Mesenchymal stem cell (in vitro differentiated cells and primary cell): ENCODE data around the gene NMRAL1.

ENCODE experiments used
- DNase-seq: peaks from one replicate; pipeline ENCODE4 v3.0.0-alpha.2; 2013
- H2AFZ ChIP-seq: one replicate; pipeline ENCODE4 v1.6.1; 2013; ENCODE audit warnings: low read depth, mild to moderate bottlenecking, control low read depth, inconsistent platforms, low read length, moderate library complexity
- H2AK5ac ChIP-seq: 2 replicates; pipeline ENCODE4 v1.6.1; 2013; ENCODE audit warnings: low read length, moderate library complexity, mild to moderate bottlenecking, inconsistent platforms; ENCODE audit not compliant: severe bottlenecking
- H2BK120ac ChIP-seq: one replicate; pipeline ENCODE4 v1.6.1; 2013; ENCODE audit warnings: low read depth, mild to moderate bottlenecking, inconsistent platforms, low read length, moderate library complexity
- H2BK12ac ChIP-seq, 2 experiments: one replicate each; pipeline ENCODE4 v1.6.1; 2013; ENCODE audit warnings: inconsistent platforms in 2 of 2, low read length in 2 of 2, mild to moderate bottlenecking in 2 of 2, moderate library complexity in 2 of 2, control low read depth in 1 of 2
- H2BK15ac ChIP-seq: one replicate; pipeline ENCODE4 v1.6.1; 2013; ENCODE audit warnings: mild to moderate bottlenecking, low read depth, inconsistent platforms; ENCODE audit not compliant: poor library complexity, severe bottlenecking
- H2BK5ac ChIP-seq: 2 replicates; pipeline ENCODE4 v1.6.1; 2013; ENCODE audit warnings: low read depth, mild to moderate bottlenecking, low read length, control low read depth, inconsistent platforms; ENCODE audit not compliant: poor library complexity, severe bottlenecking
- H3K14ac ChIP-seq, 2 experiments: one replicate each; pipeline ENCODE4 v1.6.1; 2013; ENCODE audit warnings: inconsistent platforms in 2 of 2, low read length in 2 of 2, control low read depth in 1 of 2, mild to moderate bottlenecking in 1 of 2, moderate library complexity in 1 of 2
- H3K18ac ChIP-seq, 2 experiments: one replicate each; pipeline ENCODE4 v1.6.1; 2013; ENCODE audit warnings: inconsistent platforms in 2 of 2, low read length in 2 of 2, control low read depth in 1 of 2, low read depth in 1 of 2, mild to moderate bottlenecking in 1 of 2
- H3K23ac ChIP-seq, 2 experiments: one replicate each; pipeline ENCODE4 v1.6.1; 2013; ENCODE audit warnings: inconsistent platforms in 2 of 2, low read length in 2 of 2, mild to moderate bottlenecking in 2 of 2, moderate library complexity in 2 of 2, control low read depth in 1 of 2
- H3K27ac ChIP-seq: 2 replicates; pipeline ENCODE4 v1.5.1; 2013; ENCODE audit warnings: mild to moderate bottlenecking, moderate library complexity, low read length, control low read depth, inconsistent platforms; ENCODE audit not compliant: poor library complexity, severe bottlenecking
- H3K27me3 ChIP-seq, 2 experiments: 2 replicates each; pipeline versions ENCODE4 v1.6.1 to v1.7.0; 2013; ENCODE audit warnings: low read length in 2 of 2, mild to moderate bottlenecking in 2 of 2, moderate library complexity in 2 of 2, control low read depth in 1 of 2, inconsistent platforms in 1 of 2; ENCODE audit not compliant: control insufficient read depth in 1 of 2, insufficient read depth in 1 of 2
- H3K36me3 ChIP-seq, 2 experiments: 2 replicates each; pipeline versions ENCODE4 v1.6.1 to v1.7.0; 2013; ENCODE audit warnings: low read length in 2 of 2, control low read depth in 1 of 2, inconsistent platforms in 1 of 2, low read depth in 1 of 2, mild to moderate bottlenecking in 1 of 2; ENCODE audit not compliant: insufficient read depth in 2 of 2, control insufficient read depth in 1 of 2
- H3K4ac ChIP-seq, 2 experiments: one replicate each; pipeline ENCODE4 v1.6.1; 2013; ENCODE audit warnings: inconsistent platforms in 2 of 2, low read length in 2 of 2, mild to moderate bottlenecking in 2 of 2, moderate library complexity in 2 of 2, control low read depth in 1 of 2, low read depth in 1 of 2
- H3K4me1 ChIP-seq: 2 replicates; pipeline ENCODE4 v1.6.1; 2013; ENCODE audit warnings: low read depth, low read length, control low read depth; ENCODE audit not compliant: control insufficient read depth, insufficient read depth
- H3K4me2 ChIP-seq: 2 replicates; pipeline ENCODE4 v1.6.1; 2013; ENCODE audit warnings: low read length, mild to moderate bottlenecking, inconsistent platforms; ENCODE audit not compliant: poor library complexity, severe bottlenecking
- H3K4me3 ChIP-seq, 2 experiments: 2 replicates each; pipeline versions ENCODE4 v1.5.1 to v1.7.0; 2013; ENCODE audit warnings: low read length in 2 of 2, mild to moderate bottlenecking in 2 of 2, control low read depth in 1 of 2, low read depth in 1 of 2; ENCODE audit not compliant: insufficient read depth in 1 of 2
- H3K79me1 ChIP-seq: replicated peaks from 2 replicates; pipeline ENCODE4 v1.6.1; 2013; ENCODE audit warnings: mild to moderate bottlenecking, control low read depth, low read length, inconsistent platforms; ENCODE audit not compliant: poor library complexity, severe bottlenecking
- H3K9ac ChIP-seq: 2 replicates; pipeline ENCODE4 v1.7.0; 2013; ENCODE audit warnings: mild to moderate bottlenecking, low read length, moderate library complexity
- H3K9me3 ChIP-seq: 2 replicates; pipeline ENCODE4 v1.7.0; 2013; ENCODE audit warnings: mild to moderate bottlenecking, low read length; ENCODE audit not compliant: control insufficient read depth
- H4K8ac ChIP-seq: one replicate; pipeline ENCODE4 v1.6.1; 2013; ENCODE audit warnings: inconsistent platforms, mild to moderate bottlenecking, low read length, moderate library complexity
- H4K91ac ChIP-seq: one replicate; pipeline ENCODE4 v1.6.1; 2013; ENCODE audit warnings: mild to moderate bottlenecking, low read length, inconsistent platforms
- WGBS: methylation state at CpG from one replicate; pipeline ENCODE4 v1.1.7; 2013; ENCODE audit warnings: mixed read lengths; 5-methylcytosine and 5-hydroxymethylcytosine counted together

Gene NMRAL1

GRCh38 chr16:4450430-4450829 lies 24.0 kb downstream of the NMRAL1 start:
- DNase-seq = no peak
- Histone ChIP-seq H3K9me3 (no peaks in the 10 kb centered on the region), H3K27me3 (no peaks in the 10 kb centered on the region), H4K91ac (no peak overlapping the region), H3K4me1 (no peaks in the 10 kb centered on the region), H3K23ac (no peak overlapping the region), H3K27ac (no peak overlapping the region), H2BK120ac (no peak overlapping the region), H3K4me3 (no peak overlapping the region), H4K8ac (no peak overlapping the region), H2AFZ (no peak overlapping the region), H3K4ac (no peak overlapping the region), H2BK5ac (no peak overlapping the region), H3K79me1 (peaks cover 32% of the 10 kb centered on the region), H3K18ac (no peak overlapping the region), H3K4me2 (no peak overlapping the region), H2BK12ac (no peak overlapping the region), H3K9ac (no peak overlapping the region), H2AK5ac (no peak overlapping the region), H3K36me3 (peaks cover 85 to 86% of the 10 kb centered on the region in 2 experiments), H2BK15ac (no peak overlapping the region), H3K14ac (no peak overlapping the region)
- 98% methylated on average over 14 of the region's 14 CpGs for WGBS

- Histone ChIP-seq H3K79me1 (peaks cover 22% of the 10 kb centered on the region), H3K14ac (no peak overlapping the region), H3K4me1 (no peaks in the 10 kb centered on the region), H4K91ac (no peak overlapping the region), H3K23ac (no peak overlapping the region), H2BK12ac (no peak overlapping the region), H3K9ac (no peak overlapping the region), H3K4me3 (no peak overlapping the region), H3K27ac (no peak overlapping the region), H3K36me3 (peaks cover 79 to 88% of the 10 kb centered on the region in 2 experiments), H2BK15ac (no peak overlapping the region), H3K27me3 (no peaks in the 10 kb centered on the region), H3K18ac (no peak overlapping the region), H2BK5ac (no peak overlapping the region), H2BK120ac (no peak overlapping the region), H4K8ac (no peak overlapping the region), H2AFZ (no peak overlapping the region), H3K9me3 (no peaks in the 10 kb centered on the region), H3K4me2 (no peak overlapping the region), H3K4ac (no peak overlapping the region), H2AK5ac (no peak overlapping the region)
- DNase-seq = no peak
- WGBS = 98% methylated on average over 3 of the region's 4 CpGs
These were observed 30.4 kb downstream of the NMRAL1 start for GRCh38 chr16:4443986-4444385.

- Histone ChIP-seq H3K9ac (no peak overlapping the region), H3K23ac (no peak overlapping the region), H2AFZ (no peak overlapping the region), H3K4ac (no peak overlapping the region), H4K8ac (no peak overlapping the region), H2BK5ac (no peak overlapping the region), H3K4me1 (no peaks in the 10 kb centered on the region), H3K79me1 (peaks cover 19% of the 10 kb centered on the region), H3K27ac (no peak overlapping the region), H2BK12ac (no peak overlapping the region), H3K9me3 (no peaks in the 10 kb centered on the region), H3K27me3 (no peaks in the 10 kb centered on the region), H3K14ac (no peak overlapping the region), H3K18ac (no peak overlapping the region), H2BK120ac (no peak overlapping the region), H3K4me3 (no peak overlapping the region), H4K91ac (no peak overlapping the region), H3K36me3 (peaks cover 75 to 89% of the 10 kb centered on the region in 2 experiments), H2AK5ac (no peak overlapping the region), H3K4me2 (no peak overlapping the region), H2BK15ac (no peak overlapping the region)
- no peak for DNase-seq
- WGBS = 78% methylated on average over 5 of the region's 5 CpGs
These were observed 31.2 kb downstream of the NMRAL1 start for GRCh38 chr16:4443271-4443670.

GRCh38 chr16:4442371-4442770 lies 32.1 kb downstream of the NMRAL1 start:
- Histone ChIP-seq H3K4me3 (no peak overlapping the region), H2AFZ (no peak overlapping the region), H3K79me1 (peaks cover 17% of the 10 kb centered on the region), H2BK120ac (no peak overlapping the region), H4K91ac (no peak overlapping the region), H2BK12ac (no peak overlapping the region), H3K27me3 (no peaks in the 10 kb centered on the region), H3K4me1 (no peaks in the 10 kb centered on the region), H4K8ac (no peak overlapping the region), H3K9me3 (no peaks in the 10 kb centered on the region), H2BK5ac (no peak overlapping the region), H3K36me3 (peaks cover 70 to 90% of the 10 kb centered on the region in 2 experiments), H3K23ac (no peak overlapping the region), H3K4ac (no peak overlapping the region), H2AK5ac (no peak overlapping the region), H3K4me2 (no peak overlapping the region), H2BK15ac (no peak overlapping the region), H3K9ac (no peak overlapping the region), H3K14ac (no peak overlapping the region), H3K27ac (no peak overlapping the region), H3K18ac (no peak overlapping the region)
- no peak for DNase-seq
- WGBS = 97% methylated on average over 8 of the region's 11 CpGs
